SHP77 (cell line): Measurements from ENCODE around the gene BTK.
"Not testable (repeated sequence)": the region's sequence is repeated elsewhere in the genome, so short reads cannot be mapped to it uniquely, and the experiment has no call there.

Experiments used
- DNase-seq, 2 experiments: peaks; one replicate each; lab custom pipeline; 2025; lab: John Stamatoyannopoulos, UW

BTK gene

GRCh38 chrX:101337776-101338271 lies 48.2 kb downstream of the BTK start:
- no peak for DNase-seq

- DNase-seq = not testable (repeated sequence)
Observed at GRCh38 chrX:101334310-101334709, 51.7 kb downstream of the BTK start.

- not testable (repeated sequence) for DNase-seq
Observed at GRCh38 chrX:101326600-101326999, 59.4 kb downstream of the BTK start.

- DNase-seq = no peak
Observed at GRCh38 chrX:101303790-101304189, 82.2 kb downstream of the BTK start.
